SK-N-MC (cell line): ENCODE measurements around the gene TRPM2.

Source experiments
- DNase-seq: peaks from one replicate; pipeline ENCODE4 v3.0.0-alpha.2; 2011; ENCODE audit warnings: low read depth, low spot score
- H3K27ac ChIP-seq: fragments of 200-600 bp; sonication (generic); 2 replicates; pipeline ENCODE4 v1.5.1; 2016; ENCODE audit warnings: mixed run types
- H3K36me3 ChIP-seq: fragments of 200-600 bp; sonication (generic); 2 replicates; pipeline ENCODE4 v1.6.1; 2017; ENCODE audit warnings: antibody characterized with exemption, low read length, mixed read lengths; ENCODE audit not compliant: insufficient read depth
- H3K4me3 ChIP-seq: fragments of 200-600 bp; sonication (generic); 2 replicates; pipeline ENCODE4 v1.5.1; 2016
- H3K9ac ChIP-seq: fragments of 200-600 bp; sonication (generic); 2 replicates; pipeline ENCODE4 v1.8.0; 2017; ENCODE audit warnings: mixed run types, mixed read lengths; ENCODE audit not compliant: insufficient read length
- H3K9me3 ChIP-seq: fragments of 200-600 bp; sonication (generic); 2 replicates; pipeline ENCODE4 v1.6.1; 2017; ENCODE audit warnings: low read depth, mild to moderate bottlenecking, antibody characterized with exemption, low read length, moderate library complexity, mixed read lengths
- EZH2 ChIP-seq: fragments of 200-600 bp; sonication (generic); IDR thresholded peaks from one replicate; pipeline ENCODE4 v1.6.1; 2017; ENCODE audit warnings: antibody characterized with exemption
- FOXP2 ChIP-seq: optimal IDR thresholded peaks from 2 replicates; pipeline ENCODE3; 2011; ENCODE audit warnings: mild to moderate bottlenecking, moderate library complexity; ENCODE audit not compliant: insufficient read depth; ENCODE audit errors: extremely low read length, control extremely low read depth
- POLR2AphosphoS5 ChIP-seq: IDR thresholded peaks from 2 replicates; pipeline ENCODE4 v1.6.1; 2012; ENCODE audit warnings: mild to moderate bottlenecking, low read depth, low read length, borderline replicate concordance

The TRPM2 gene

GRCh38 chr21:44461005-44461404, 107.6 kb downstream of the TRPM2 start:
- no peak for DNase-seq
- TF ChIP-seq EZH2 (no peak), FOXP2 (no peak), POLR2AphosphoS5 (no peak)
- Histone ChIP-seq H3K9me3 (no peaks in the 10 kb centered on the region), H3K4me3 (no peak overlapping the region), H3K36me3 (no peaks in the 10 kb centered on the region), H3K9ac (no peak overlapping the region), H3K27ac (no peak overlapping the region)

GRCh38 chr21:44461464-44462001, 108.1 kb downstream of the TRPM2 start:
- TF ChIP-seq POLR2AphosphoS5 (no peak), FOXP2 (no peak), EZH2 (no peak)
- DNase-seq, result no peak
- no peak overlapping the region for H3K9ac ChIP-seq
- no peaks in the 10 kb centered on the region for H3K36me3 ChIP-seq
- no peaks in the 10 kb centered on the region for H3K9me3 ChIP-seq
- H3K27ac ChIP-seq, result no peak overlapping the region
- no peak overlapping the region for H3K4me3 ChIP-seq

GRCh38 chr21:44462086-44462833, 108.8 kb downstream of the TRPM2 start:
- no peak overlapping the region for H3K4me3 ChIP-seq
- H3K36me3 ChIP-seq, result no peaks in the 10 kb centered on the region
- H3K9me3 ChIP-seq, result no peaks in the 10 kb centered on the region
- H3K27ac ChIP-seq, result no peak overlapping the region
- H3K9ac ChIP-seq, result no peak overlapping the region
- no peak for DNase-seq
- TF ChIP-seq FOXP2, result no peak
- TF ChIP-seq POLR2AphosphoS5, result no peak
- no peak for TF ChIP-seq EZH2

- no peak overlapping the region for H3K27ac ChIP-seq
- H3K36me3 ChIP-seq, result no peaks in the 10 kb centered on the region
- H3K9ac ChIP-seq, result no peak overlapping the region
- H3K4me3 ChIP-seq, result no peak overlapping the region
- no peaks in the 10 kb centered on the region for H3K9me3 ChIP-seq
- TF ChIP-seq POLR2AphosphoS5 (no peak), EZH2 (no peak), FOXP2 (no peak)
- DNase-seq, result no peak
Measured at GRCh38 chr21:44462834-44463200, 109.4 kb downstream of the TRPM2 start.

- H3K4me3 ChIP-seq, result no peak overlapping the region
- no peak overlapping the region for H3K27ac ChIP-seq
- no peaks in the 10 kb centered on the region for H3K36me3 ChIP-seq
- no peaks in the 10 kb centered on the region for H3K9me3 ChIP-seq
- H3K9ac ChIP-seq, result no peak overlapping the region
- no peak for DNase-seq
- no peak for TF ChIP-seq EZH2
- TF ChIP-seq FOXP2, result no peak
- TF ChIP-seq POLR2AphosphoS5, result no peak
Measured at GRCh38 chr21:44463724-44464123, 110.3 kb downstream of the TRPM2 start.

GRCh38 chr21:44464351-44464750, 110.9 kb downstream of the TRPM2 start:
- no peak overlapping the region for H3K27ac ChIP-seq
- no peaks in the 10 kb centered on the region for H3K36me3 ChIP-seq
- TF ChIP-seq EZH2 (no peak), FOXP2 (no peak), POLR2AphosphoS5 (no peak)
- H3K9me3 ChIP-seq, result no peaks in the 10 kb centered on the region
- no peak for DNase-seq
- H3K4me3 ChIP-seq, result no peak overlapping the region
- no peak overlapping the region for H3K9ac ChIP-seq

- no peak overlapping the region for H3K27ac ChIP-seq
- TF ChIP-seq EZH2 (no peak), POLR2AphosphoS5 (no peak), FOXP2 (no peak)
- no peaks in the 10 kb centered on the region for H3K36me3 ChIP-seq
- H3K9me3 ChIP-seq, result no peaks in the 10 kb centered on the region
- H3K9ac ChIP-seq, result no peak overlapping the region
- H3K4me3 ChIP-seq, result no peak overlapping the region
- no peak for DNase-seq
Measured at GRCh38 chr21:44466351-44466954, 113.0 kb downstream of the TRPM2 start.

GRCh38 chr21:44466996-44467858, 113.8 kb downstream of the TRPM2 start:
- TF ChIP-seq POLR2AphosphoS5 (no peak), FOXP2 (no peak), EZH2 (no peak)
- H3K4me3 ChIP-seq, result no peak overlapping the region

More at GRCh38 chr21:44466996-44467858, 113.8 kb downstream of the TRPM2 start:
- no peak overlapping the region for H3K9ac ChIP-seq
- no peak for DNase-seq
- H3K27ac ChIP-seq, result no peak overlapping the region
- no peaks in the 10 kb centered on the region for H3K36me3 ChIP-seq
- H3K9me3 ChIP-seq, result no peaks in the 10 kb centered on the region
